GM23338 (cell line): ENCODE results near the gene TMEM239.
"Not testable (repeated sequence)": the region's sequence is repeated elsewhere in the genome, so short reads cannot be mapped to it uniquely, and the experiment has no call there.

Source experiments
- CREB1 ChIP-seq: fragments of 250-450 bp; sonication (Bioruptor Pico); IDR thresholded peaks from 2 replicates; pipeline ENCODE4 v1.5.0; 2020; ENCODE audit warnings: low read depth, mild to moderate bottlenecking, moderate library complexity
- CTCF ChIP-seq, 2 experiments: fragments of 200-600 bp in 1 of 2; sonication (generic) in 1 of 2; conservative IDR thresholded peaks; 2 replicates each; pipeline versions ENCODE4 v1.5.1 to v1.6.1; 2016 to 2017; ENCODE audit warnings: antibody characterized with exemption in 2 of 2, low read depth in 2 of 2, mild to moderate bottlenecking in 2 of 2, moderate library complexity in 1 of 2
- ETS1 ChIP-seq: IDR thresholded peaks from 2 replicates; pipeline ENCODE4 v1.6.1; 2016; ENCODE audit warnings: antibody characterized with exemption
- EZH2 ChIP-seq: fragments of 200-600 bp; sonication (generic); IDR thresholded peaks from one replicate; pipeline ENCODE4 v1.8.0; 2017; ENCODE audit warnings: antibody characterized with exemption, mild to moderate bottlenecking, low read depth; ENCODE audit not compliant: unreplicated experiment
- EZH2phosphoT487 ChIP-seq: fragments of 200-600 bp; sonication (generic); IDR thresholded peaks from one replicate; pipeline ENCODE4 v1.8.1; 2018; ENCODE audit warnings: antibody characterized with exemption; ENCODE audit not compliant: unreplicated experiment
- JUNB ChIP-seq: IDR thresholded peaks from one replicate; pipeline ENCODE4 v1.6.1; 2016; ENCODE audit warnings: antibody characterized with exemption; ENCODE audit not compliant: unreplicated experiment
- NANOG ChIP-seq: IDR thresholded peaks from 2 replicates; pipeline ENCODE4 v1.6.1; 2016; ENCODE audit warnings: antibody characterized with exemption, borderline replicate concordance
- POLR2AphosphoS5 ChIP-seq: IDR thresholded peaks from 2 replicates; pipeline ENCODE4 v1.6.1; 2016; ENCODE audit warnings: antibody characterized with exemption, low read depth
- REST ChIP-seq: IDR thresholded peaks from one replicate; pipeline ENCODE4 v1.6.1; 2018; ENCODE audit warnings: antibody characterized with exemption; ENCODE audit not compliant: unreplicated experiment
- STAT1 ChIP-seq: IDR thresholded peaks from one replicate; pipeline ENCODE4 v1.6.1; 2016; ENCODE audit warnings: antibody characterized with exemption; ENCODE audit not compliant: unreplicated experiment
- ZNF114 ChIP-seq: fragments of 250-450 bp; sonication (Bioruptor Pico); IDR thresholded peaks from 2 replicates; pipeline ENCODE4 v1.5.0; 2020; ENCODE audit warnings: mild to moderate bottlenecking, moderate library complexity
- ZNF331 ChIP-seq: fragments of 250-450 bp; sonication (Bioruptor Pico); IDR thresholded peaks from 2 replicates; pipeline ENCODE4 v1.5.0; 2020; ENCODE audit warnings: low read depth, mild to moderate bottlenecking, moderate library complexity

GRCh38 chr20:2807929-2808328, 8.2 kb upstream of the TMEM239 start:
- TF ChIP-seq CTCF (conservative IDR thresholded peaks at IDR 0.05; ENCODE audit: low read depth in 2 of 2); REST; POLR2AphosphoS5; EZH2; NANOG; EZH2phosphoT487; ZNF114; JUNB; CREB1 (CRISPR knock-in tag); ETS1; ZNF331 (CRISPR knock-in tag); STAT1: not testable (repeated sequence)
